Measurements from ENCODE around the gene RIPK4. TPM values are rescaled to one million over a fixed set of nuclear protein-coding genes. Genes with fewer than 3 reads are reported as not detected.
"Not testable (repeated sequence)": the region's sequence is repeated elsewhere in the genome, so short reads cannot be mapped to it uniquely, and the experiment has no call there.

The RIPK4 gene
- total RNA-seq, 4 donors from 2014 or later, result 38.6 to 59.5 (median 50.0) TPM

DNA sequence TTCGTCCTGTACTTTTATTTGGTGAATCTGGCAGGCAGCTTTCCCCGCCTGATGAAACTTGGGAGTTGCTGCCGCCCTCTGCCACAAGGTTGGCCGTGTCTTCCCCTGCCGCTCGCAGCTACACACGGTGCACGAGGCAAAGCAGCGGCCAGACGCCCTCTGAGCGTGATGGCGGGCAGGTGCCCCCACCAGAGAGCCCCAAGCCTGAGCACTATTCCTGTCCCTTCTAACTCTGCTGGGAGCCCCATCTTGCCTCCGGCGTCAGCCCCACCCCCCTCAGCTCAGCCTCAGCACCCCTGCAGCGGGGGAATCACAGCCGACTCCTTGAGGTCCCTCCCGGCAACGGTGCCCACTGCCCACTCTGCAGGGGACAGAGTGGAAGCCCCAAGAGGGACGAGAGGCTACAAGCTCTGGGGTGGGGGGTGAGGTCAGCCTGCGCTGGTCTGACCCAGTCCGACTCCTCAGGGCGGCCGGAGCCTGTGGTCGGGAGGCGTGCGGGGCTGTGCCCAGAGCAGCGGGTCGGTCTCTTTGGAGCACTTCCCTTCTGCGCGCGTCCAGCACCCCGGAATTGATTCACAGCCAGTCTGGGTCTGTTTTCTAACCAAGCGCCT, 41.3 kb downstream of the RIPK4 start:
- no peak overlapping the region for H3K27ac ChIP-seq
- H3K4me1 ChIP-seq, result peaks cover 45% of the 10 kb centered on the region
- no peak for TF ChIP-seq POLR2A (IDR thresholded peaks at IDR 0.05)
- no peak for TF ChIP-seq CTCF (IDR thresholded peaks at IDR 0.05)
- no peak for TF ChIP-seq POLR2AphosphoS5 (IDR thresholded peaks at IDR 0.05)
- TF ChIP-seq EP300 (IDR thresholded peaks at IDR 0.05), result no peak
- H3K4me3 ChIP-seq, result no peak overlapping the region
- no peaks in the 10 kb centered on the region for H3K36me3 ChIP-seq
- WGBS, result 57% methylated on average over 13 of the region's 33 CpGs
- no peak for DNase-seq (ENCODE audit: low spot score in 2 of 2)
- peaks cover 6% of the 10 kb centered on the region for H3K27me3 ChIP-seq
- H3K9me3 ChIP-seq, result no peaks in the 10 kb centered on the region

DNA sequence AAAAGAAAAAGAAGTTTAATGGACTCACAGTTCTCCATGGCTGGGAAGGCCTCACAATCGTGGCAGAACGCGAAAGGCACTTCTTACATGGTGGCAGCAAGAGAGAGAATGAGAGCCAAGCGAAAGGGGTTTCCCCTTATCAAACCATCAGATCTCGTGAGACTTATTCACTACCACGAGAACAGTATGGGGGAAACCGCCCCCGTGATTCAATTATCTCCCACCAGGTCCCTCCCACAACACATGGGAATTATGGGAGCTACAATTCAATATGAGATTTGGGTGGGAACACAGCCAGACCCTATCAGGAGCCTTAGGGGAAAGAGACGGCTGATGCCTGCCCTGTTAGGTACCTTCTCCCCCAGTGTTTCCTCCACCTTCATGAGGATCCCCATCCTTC, 43.0 kb downstream of the RIPK4 start:
- H3K27me3 ChIP-seq; H3K36me3 ChIP-seq; DNase-seq (ENCODE audit: low spot score in 2 of 2); H3K4me3 ChIP-seq; H3K9me3 ChIP-seq; H3K27ac ChIP-seq: not testable (repeated sequence)
- peaks cover 30% of the 10 kb centered on the region for H3K4me1 ChIP-seq
- WGBS, result 76% methylated on average over 9 of the region's 9 CpGs

- no peak overlapping the region for H3K27ac ChIP-seq
- DNase-seq (ENCODE audit: low spot score in 2 of 2), result no peak
- H3K4me1 ChIP-seq, result peaks cover 15% of the 10 kb centered on the region
- no peaks in the 10 kb centered on the region for H3K36me3 ChIP-seq
- no peak overlapping the region for H3K4me3 ChIP-seq
- WGBS, result 86% methylated on average over 19 of the region's 20 CpGs
- H3K27me3 ChIP-seq, result peaks cover 8% of the 10 kb centered on the region
- H3K9me3 ChIP-seq, result no peaks in the 10 kb centered on the region
- TF ChIP-seq EP300 (IDR thresholded peaks at IDR 0.05), result no peak
- TF ChIP-seq POLR2A (IDR thresholded peaks at IDR 0.05), result no peak
- TF ChIP-seq CTCF (IDR thresholded peaks at IDR 0.05), result no peak
- TF ChIP-seq POLR2AphosphoS5 (IDR thresholded peaks at IDR 0.05), result no peak
Measured at GRCh38 chr21:41722052-41723018, 44.5 kb downstream of the RIPK4 start.

DNA sequence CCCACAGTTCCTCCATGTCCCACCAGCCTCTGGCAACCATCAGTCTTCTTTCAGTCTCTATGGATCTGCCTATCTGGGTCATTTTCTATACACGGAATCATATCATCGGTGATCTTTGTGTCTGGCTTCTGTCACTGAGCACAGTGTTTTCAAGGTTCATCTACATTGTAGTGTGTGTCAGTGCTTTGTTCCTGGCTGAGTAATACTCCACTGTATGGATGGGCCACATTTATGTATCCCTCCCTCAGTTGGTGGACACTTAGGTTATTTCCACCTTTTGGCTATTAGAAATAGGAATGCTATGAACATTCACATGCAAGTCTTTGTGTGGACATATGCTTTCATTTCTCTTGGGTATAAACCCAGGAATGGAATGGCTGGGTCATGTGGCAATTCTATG, 46.6 kb downstream of the RIPK4 start:
- Histone ChIP-seq H3K4me3 (no peak overlapping the region), H3K27me3 (peaks cover 15% of the 10 kb centered on the region), H3K27ac (no peak overlapping the region), H3K9me3 (no peaks in the 10 kb centered on the region), H3K4me1 (peaks cover 11% of the 10 kb centered on the region), H3K36me3 (no peaks in the 10 kb centered on the region)
- 92% methylated on average over 2 of the region's 2 CpGs for WGBS
- no peak for DNase-seq (ENCODE audit: low spot score in 2 of 2)
- TF ChIP-seq CTCF (IDR thresholded peaks at IDR 0.05), result no peak
- no peak for TF ChIP-seq POLR2A (IDR thresholded peaks at IDR 0.05)
- TF ChIP-seq EP300 (IDR thresholded peaks at IDR 0.05), result no peak
- no peak for TF ChIP-seq POLR2AphosphoS5 (IDR thresholded peaks at IDR 0.05)

GRCh38 chr21:41719691-41720090, 47.2 kb downstream of the RIPK4 start:
- DNase-seq (ENCODE audit: low spot score in 2 of 2), result no peak
- no peaks in the 10 kb centered on the region for H3K36me3 ChIP-seq
- no peak overlapping the region for H3K27ac ChIP-seq
- peaks cover 11% of the 10 kb centered on the region for H3K4me1 ChIP-seq
- H3K27me3 ChIP-seq, result peaks cover 19% of the 10 kb centered on the region
- no peaks in the 10 kb centered on the region for H3K9me3 ChIP-seq
- H3K4me3 ChIP-seq, result no peak overlapping the region
- TF ChIP-seq CTCF (IDR thresholded peaks at IDR 0.05) (no peak), POLR2AphosphoS5 (IDR thresholded peaks at IDR 0.05) (no peak), EP300 (IDR thresholded peaks at IDR 0.05) (no peak), POLR2A (IDR thresholded peaks at IDR 0.05) (no peak)
- WGBS, result 87% methylated on average over 6 of the region's 6 CpGs

Measured in suprapubic skin (tissue), 4 donors.